HG03175 (cell line): Measurements from ENCODE around the gene HS3ST3A1.
"Not testable (repeated sequence)": the region's sequence is repeated elsewhere in the genome, so short reads cannot be mapped to it uniquely, and the experiment has no call there.

Experiments used
- ATAC-seq: cut with Tn5 transposase; IDR thresholded peaks from one replicate; pipeline ENCODE4 v1.9.1; 2021; ENCODE audit warnings: mild to moderate bottlenecking, moderate library complexity; ENCODE audit not compliant: unreplicated experiment

The HS3ST3A1 gene

DNA sequence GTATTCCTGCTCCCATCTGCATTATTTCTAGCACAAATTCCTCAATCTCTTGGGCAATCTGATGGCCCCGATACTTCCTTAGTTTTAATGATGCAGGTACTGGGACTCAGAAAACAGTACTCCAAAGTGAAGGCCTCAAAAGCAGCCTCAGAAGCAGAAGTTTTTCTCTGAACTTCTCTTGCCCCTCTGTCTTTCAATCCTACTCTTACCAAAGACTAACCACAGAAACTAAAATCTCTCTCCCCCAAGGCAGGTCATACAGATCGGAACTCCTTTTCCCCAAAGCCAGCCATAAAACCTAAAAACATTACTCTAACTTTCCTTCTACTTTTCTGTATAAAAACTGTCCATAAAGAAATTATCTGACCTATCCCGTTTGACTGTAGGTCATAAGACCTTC is 103.5 kb downstream of the HS3ST3A1 start:
- ATAC-seq: no peak

DNA sequence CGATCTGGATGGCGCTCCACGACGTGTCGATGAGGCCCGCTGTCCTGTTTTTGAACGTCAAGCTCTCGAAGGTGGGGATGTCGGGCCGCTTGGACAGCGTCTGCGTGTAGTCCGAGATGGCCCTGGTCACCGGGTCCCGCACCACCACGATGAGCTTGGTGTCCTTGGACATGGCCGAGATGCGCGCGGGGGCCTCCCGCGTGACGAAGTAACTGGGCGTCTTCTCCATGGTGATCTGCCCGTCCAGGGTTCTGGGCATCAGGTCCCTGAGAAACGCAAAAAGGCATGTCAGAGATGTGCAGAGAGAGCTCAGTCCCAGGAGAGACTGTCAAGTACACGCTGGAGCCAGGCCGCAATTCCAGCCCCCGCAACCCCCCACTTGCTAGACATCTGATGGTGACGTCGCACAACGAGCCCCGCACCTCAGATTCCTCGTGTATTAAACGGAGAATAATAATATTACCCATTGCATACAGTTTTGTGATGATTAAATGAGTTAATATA is 105.1 kb downstream of the HS3ST3A1 start:
- not testable (repeated sequence) for ATAC-seq

DNA sequence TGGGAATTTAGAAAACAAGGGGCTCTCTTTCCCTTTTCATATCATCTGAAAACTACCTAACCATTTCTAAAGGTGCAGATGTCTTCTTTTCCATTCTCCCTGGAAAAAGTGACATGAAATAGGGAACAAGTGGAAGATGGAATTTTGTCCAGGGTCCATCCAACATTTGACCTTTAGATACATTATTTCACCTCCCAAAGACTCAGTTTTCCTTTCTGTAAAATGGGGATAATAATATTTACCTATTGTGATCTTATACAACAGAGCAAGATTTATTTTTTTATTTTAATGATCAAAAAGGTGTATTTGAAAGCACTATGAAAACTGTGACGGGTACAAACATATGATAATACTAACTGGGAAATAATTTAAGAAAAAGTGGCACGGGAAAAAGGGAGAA is 106.3 kb downstream of the HS3ST3A1 start:
- ATAC-seq: no peak

DNA sequence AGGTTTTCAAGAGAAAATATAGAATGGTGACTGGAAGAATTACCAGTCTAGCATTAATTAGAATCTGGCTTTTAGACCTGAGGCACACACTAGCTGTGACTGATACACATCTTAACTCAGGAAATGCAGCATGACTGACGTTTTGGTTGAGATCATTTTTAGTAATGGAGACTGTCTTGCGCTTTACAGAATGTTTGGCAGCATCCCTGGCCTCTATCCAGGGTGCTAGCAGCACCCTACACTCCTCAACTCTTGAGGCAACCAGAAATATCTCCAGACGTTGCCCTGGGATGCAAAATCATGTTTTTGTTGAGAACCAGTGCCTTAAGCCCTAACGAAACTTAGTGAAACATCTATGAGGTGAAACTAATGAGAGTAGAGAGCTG is 109.0 kb downstream of the HS3ST3A1 start:
- ATAC-seq: no peak

DNA sequence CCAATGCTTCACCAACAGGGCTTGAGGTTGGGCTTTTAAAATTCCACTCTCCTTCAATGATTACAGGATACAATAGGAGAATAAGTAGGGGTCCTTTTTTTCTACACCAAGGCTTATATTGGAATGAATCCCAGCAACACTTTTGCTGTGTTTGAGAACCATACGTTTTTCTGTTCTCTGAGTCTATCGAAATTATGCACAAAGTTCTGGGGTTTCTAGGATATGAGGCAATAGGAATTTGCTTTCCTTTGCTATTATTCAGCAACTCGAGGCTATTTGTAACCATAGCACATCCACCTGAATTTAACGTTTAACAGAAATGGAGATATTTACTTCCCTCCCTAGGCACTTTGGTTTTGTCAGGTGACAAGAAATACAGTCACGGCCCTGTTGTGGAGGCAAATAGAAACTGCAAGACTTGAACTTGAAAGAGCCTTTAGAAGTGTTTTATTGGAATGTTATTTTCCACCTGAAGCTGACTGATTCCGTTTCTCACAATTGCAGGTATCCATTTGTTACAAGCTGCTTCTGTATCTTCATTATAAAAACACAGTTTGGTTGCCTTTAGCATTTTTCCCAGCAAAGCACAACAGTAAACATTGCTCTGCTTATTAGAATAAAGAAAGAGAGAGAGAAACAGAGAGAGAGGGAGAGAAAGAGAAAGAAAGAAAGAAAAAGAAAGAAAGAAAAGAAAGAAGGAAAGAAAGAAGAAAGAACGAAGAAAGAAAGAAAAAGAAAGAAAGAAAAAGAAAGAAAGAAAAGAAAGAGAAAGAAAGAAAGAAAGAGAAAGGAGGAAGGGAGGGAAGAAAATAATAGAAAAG is 109.6 kb downstream of the HS3ST3A1 start:
- ATAC-seq: no peak

DNA sequence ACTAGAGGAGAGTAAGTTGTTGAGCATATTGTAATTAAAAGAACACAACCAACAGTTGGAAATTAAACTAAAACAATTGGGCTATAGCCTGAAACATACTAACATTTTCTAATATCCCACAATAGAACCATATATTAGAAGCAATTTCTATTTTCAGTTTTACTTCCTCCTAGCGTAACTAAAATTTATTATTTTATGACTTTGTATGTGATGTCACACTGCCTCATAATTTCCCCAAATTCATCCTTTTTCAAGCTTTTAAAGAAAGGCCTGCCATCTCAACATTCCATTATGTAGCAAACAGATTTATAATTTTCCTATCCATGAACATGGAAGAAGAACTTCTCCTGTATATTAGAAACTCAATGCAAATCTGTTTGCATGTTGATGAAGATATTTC is 110.2 kb downstream of the HS3ST3A1 start:
- no peak for ATAC-seq

DNA sequence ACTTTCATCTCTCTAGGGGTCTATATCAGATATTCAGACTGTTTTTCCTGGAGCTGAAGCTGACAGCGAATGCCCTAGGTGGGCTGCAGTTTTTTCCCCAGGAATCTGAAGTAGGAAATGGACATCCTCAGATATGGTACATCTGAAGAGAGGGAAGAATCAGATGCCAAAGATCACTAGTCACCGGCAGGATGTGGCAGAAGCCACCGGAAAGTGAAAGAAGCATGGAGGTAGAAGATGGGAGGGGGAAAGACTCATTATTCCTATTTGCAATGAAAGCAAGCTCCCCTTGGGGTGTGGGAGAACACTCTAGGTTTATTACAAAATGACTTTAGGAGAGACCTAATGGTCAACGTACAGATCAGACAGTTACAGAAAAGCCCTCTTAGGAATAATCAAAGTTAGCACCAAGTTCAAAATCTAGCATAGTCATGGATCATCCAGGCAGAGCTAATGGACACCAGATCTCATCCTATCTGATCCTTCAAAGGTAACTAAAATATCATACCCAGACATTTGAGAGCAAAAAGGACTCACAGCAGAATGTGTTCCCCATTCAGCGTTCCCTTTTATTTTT is 110.7 kb downstream of the HS3ST3A1 start:
- ATAC-seq: no peak

DNA sequence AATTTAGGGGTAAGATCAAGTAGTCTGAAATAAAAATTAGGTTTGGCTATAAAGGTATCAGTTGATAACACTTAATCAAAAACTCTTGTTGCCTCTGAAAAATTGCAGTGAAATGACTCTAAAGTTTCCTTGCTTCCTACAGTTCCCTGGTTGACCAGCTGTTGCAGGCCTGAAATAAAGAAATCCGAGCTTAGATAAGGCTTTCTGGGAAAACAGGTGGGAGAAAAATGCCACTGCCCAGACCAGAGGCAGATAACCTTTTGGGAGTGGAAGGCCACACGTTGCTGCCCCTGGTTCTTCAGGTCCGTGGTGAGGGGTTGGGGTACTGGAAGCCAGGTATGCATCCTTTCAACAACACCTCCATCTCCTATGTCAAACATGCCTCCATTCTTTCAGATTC is 111.3 kb downstream of the HS3ST3A1 start:
- no peak for ATAC-seq

DNA sequence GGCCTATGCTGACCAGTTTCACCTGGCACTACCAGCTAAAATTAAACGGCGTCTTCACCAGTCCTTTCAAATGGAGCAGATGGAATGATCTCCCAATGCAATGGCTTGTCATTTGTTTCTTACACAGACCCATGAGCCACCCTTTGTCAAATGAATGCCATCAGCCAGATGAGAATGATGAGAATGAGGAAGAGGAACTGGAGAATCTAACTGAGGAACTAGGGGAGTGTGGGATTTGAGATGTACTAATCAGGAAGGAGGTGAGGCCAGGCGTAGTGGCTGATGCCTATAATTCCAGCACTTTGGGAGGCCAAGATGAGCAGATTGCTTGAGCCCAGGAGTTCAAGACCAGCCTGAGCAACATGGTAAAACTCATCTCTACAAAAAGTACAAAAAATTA is 116.4 kb downstream of the HS3ST3A1 start:
- no peak for ATAC-seq

DNA sequence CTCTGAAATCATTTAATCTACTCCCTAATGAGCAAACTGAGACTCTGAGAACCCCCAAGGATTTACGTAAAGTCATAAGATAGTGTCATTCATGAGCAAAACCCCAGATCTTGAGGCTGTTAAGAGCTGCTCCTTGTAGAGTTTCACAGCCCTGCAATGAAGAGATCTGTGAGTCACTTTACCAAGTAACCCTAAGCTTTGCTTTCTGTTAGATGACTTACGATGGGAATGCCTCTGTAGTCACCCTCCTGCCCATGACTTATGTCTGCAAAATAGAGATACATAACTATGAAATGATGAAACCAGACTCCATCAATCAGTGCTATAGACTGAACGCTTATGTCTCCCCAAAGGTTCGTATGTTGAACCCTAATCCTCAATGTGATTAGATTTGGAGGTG is 117.7 kb downstream of the HS3ST3A1 start:
- ATAC-seq: no peak

DNA sequence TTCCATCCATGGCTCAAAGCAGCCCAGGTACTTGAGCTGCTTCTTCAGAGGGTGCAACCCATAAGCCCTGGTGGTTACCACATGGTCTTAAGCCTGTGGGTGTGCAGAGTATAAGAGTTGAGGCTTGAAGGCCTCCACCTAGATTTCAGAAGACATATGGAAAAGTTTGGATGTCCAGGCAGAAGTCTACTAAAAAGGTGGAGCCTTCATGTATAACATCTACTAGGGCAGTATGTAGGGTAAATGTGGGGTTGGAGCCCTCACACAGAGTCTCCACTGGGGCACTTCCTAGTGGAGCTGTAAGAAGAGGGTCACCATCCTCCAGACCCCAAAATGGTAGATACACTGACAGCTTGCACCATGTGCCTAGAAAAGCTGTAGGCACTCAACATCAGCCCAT is 120.9 kb downstream of the HS3ST3A1 start:
- no peak for ATAC-seq

DNA sequence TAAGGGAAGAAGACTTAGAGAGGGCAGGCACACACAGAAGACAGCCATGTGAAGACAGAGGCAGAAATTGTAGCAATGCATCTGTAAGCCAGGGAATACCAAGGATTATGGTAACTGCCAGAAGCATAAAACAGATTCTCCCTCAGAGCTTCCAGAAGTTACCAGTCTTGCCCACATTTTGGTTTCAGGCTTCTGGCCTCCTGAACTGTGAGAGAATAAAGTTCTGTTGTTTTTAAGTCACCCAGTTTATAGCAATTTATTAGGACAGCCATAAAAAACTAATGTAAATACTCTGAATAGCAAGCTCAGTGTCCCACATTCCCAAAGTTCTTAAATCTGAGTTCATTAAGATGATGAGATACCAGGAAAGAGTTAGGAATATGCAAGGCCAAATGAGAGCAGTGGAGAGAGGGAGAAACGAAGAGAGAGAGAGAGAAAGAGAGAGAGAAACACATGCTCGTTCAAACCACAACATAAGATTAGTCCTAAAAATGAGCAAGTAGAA is 123.4 kb downstream of the HS3ST3A1 start:
- ATAC-seq: no peak

DNA sequence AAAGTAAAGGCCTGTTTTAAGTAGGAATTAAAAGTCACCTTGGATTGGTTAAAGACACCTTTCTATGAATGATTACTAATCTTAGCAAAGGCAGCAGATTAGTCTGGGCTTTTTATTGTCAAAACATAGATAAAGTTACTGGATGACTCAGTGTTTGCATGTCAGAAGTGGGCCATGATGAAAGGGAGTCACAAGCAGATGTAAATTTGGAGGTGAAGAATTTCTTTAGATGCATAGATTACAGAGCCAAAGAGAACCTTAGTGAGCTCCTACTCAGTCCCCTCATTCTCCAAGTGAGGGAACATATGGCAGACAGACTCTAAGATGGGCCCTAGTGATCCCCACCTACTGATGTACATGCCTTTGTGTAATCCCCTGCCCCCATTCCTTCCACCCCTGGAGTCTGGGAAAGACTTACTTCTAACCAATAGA is 124.5 kb downstream of the HS3ST3A1 start:
- ATAC-seq: no peak

DNA sequence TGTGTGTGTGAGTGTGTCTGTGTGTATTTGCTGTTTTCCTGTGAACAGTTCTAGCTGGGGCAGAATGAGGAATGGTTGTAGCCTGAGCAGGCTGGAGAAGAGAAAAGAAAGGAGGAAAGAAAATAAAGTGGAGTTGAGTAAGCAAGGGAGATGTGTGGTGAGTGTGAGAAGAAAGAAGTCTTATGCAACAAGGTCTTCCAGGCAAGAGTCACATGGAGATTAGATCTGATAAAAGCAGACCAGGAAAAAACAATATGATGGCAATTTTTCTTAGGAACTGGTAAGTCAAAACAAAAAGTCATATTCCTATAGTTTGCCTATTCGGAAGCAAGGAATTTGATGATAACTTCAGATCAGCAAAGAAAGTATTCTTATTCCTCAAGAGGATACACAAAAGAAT is 125.0 kb downstream of the HS3ST3A1 start:
- no peak for ATAC-seq

DNA sequence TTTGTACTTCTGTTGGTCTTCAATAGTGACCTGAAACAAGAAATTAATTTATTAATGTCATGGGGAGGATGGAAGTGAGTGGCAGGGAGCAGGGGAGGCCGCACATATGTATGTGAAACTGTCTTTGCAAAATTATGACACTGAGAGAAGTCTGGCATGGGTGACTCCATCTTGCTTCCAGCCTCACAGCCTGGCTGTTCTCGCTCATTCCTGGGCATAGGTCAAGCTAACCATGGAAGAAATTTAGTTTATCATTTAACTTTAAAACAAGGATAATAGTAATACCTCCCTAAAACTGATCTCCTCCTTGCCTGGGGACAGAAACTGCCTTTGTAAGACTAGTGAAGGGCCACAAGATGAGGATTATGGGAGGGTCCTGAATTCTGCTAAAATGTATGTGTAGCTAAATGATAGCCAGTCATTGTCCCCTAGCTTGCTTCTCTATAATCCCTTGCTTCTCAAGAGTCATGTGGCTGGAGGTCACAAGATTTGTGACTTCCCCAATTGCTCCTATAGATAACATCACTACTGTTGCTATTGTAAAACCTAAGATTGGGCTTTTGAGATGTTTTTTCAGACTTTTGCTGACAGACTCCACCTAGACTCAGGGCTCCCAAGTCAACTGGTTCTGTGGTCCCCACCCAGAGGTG is 126.0 kb downstream of the HS3ST3A1 start:
- no peak for ATAC-seq

DNA sequence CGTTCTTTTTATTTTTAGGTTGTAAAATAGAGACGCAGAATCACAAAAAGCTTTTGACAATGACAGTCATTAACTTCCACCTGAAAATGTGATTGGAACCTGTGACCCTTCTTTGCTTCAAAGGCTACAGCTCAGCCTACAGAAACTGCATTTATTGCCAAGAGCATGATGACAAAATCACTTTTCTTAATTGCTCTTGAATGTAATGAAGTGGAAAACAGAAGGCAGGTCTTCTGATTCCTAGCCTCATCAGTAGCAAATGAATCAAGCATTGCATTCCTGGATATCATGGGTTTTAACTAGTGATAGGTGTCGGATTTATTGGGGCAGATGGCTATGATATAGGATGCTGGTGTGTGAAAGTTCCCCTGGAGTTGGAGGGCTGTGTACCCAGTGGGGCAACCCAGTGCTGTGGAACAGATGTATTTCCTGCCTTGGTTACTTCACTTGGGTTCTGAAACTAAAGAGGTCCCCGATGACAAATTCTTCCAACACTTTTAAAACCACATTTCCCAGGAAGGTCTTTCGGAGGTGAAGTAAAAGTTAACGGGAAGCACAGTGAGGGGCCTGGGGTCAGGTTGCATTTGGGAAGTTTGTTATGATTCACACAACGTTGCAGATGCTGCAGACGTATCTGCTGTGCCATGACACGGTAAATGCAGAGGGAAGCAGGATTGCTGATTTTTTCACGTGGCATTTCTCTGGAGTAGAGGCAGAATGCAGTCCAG is 127.5 kb downstream of the HS3ST3A1 start:
- no peak for ATAC-seq

DNA sequence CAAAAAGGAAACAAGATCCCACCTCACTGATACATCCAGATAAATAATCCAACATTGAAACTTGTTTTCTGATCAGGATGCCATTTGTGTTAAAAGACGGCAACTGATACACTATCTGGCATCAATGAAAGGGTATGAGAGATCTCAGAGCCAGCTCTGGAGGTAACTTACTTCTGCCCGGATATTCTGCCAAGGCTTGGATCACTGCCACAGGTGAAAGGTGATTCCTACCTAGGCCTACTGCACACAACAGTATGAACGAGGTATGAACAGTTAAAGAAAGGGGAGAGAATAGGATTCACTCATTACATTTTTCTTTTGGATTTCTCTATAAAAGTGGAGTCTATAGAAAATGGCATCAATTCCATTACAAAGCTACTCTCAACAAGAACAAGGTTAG is 136.1 kb downstream of the HS3ST3A1 start:
- no peak for ATAC-seq

DNA sequence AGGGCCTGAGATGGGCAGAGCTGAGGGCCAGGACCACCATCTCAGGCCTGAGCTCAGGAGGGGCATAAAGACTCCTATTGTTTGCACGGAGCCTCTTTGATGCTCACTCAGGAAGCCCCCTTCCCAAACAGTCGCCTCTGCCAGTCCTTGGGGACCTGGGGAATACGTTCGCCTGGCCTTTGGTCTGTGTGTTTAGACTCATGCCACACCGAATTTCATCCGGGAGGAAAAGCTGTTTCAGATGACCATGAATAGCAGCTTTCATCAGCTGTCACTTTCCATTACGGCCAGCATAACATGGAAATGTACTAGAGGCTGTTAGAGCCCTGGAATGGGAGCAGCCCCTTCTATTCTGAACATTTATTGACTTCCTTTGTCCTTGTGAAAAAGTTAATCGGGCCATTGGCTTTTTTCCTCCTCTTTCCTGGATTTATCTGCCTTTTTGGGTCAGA is 139.0 kb downstream of the HS3ST3A1 start:
- ATAC-seq: no peak

DNA sequence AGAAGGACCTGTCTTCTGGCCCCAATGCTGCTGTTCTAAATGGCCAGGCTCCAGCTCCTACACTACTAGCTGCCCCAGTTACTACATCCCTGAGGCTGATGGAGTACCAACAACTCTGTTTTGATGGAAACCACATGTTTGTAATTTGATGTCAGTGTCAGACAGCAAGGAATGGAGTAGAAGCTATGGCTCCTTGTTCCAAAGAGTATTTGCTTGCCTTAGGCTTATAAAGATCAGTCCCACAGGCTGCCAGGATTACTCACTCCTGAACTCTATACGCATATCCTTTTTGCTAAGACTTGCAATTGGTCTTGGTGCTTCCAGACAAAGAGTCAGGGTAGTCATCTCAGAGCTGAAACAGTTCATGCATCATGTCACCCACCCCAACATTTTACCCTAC is 139.6 kb downstream of the HS3ST3A1 start:
- ATAC-seq: no peak

DNA sequence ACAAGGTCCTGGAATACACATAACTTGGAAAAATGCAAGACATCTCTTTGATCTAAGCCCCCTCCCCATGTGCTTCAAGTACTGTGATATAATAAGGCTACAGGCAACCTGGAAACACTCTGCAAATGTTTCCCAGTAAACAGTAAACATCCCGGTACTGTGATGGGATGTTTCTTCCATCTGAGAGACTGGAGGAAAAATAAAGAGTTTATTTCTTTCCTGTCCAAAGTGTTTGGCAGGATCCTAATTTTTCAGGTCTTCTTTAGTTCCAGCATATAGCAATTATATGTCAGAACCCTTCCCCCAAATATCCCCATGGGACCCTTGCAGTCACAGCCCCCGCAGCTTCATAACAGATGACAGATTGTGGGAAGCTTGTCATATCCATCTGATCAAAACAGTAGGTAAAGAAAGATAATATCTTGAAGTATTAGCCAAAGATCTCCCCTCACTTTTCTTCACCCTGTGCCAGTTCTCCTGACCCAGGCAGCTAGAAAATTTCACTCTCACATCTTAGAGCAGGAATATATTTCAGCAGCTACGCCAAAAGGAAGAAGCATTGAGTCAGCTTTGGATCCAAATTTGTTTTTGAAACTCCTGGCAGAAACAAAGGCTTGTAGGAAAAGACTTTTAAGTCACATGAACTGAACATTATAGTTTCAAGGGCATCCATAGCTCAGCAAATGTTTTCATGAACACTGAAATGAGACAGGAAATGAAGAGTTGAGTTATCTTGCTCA is 141.3 kb downstream of the HS3ST3A1 start:
- ATAC-seq: no peak
